IMR-90 (cell line): Measurements from ENCODE around the gene WHRN. TPM values are rescaled to one million over a fixed set of nuclear protein-coding genes. Genes with fewer than 3 reads are reported as not detected.
A peak's percentile ranks its signal among the peaks of the same experiment; 100 is the strongest.

ENCODE experiments used
- ATAC-seq: fragments of 200-7000 bp; cut with Tn5 transposase; 2 replicates; pipeline ENCODE4 v1.9.1; 2020; ENCODE audit warnings: low read depth, mild to moderate bottlenecking, moderate library complexity
- BruUV-seq: library from RNA; stranded (reverse); fragments of 400-500 nt; replicated peaks from 2 replicates; lab custom pipeline; 2021; lab: Mats Ljungman, UMichigan
- CTCF ChIA-PET: fragments of 300-600 bp; formaldehyde crosslinking; extraction: SDS; loops from one replicate; lab custom pipeline; 2021; ENCODE audit warnings: antibody characterized with exemption; lab: Yijun Ruan, JAX
- POLR2A ChIA-PET: fragments of 300-600 bp; sonication (Branson Sonifier 250); formaldehyde crosslinking; loops from one replicate; lab custom pipeline; 2022; ENCODE audit warnings: antibody characterized with exemption; ENCODE audit not compliant: unreplicated experiment; lab: Charles Lee
- DNase-seq: peaks from one replicate; pipeline ENCODE4 v3.0.0; 2013
- H2AFZ ChIP-seq: replicated peaks from 2 replicates; pipeline ENCODE3; 2013; ENCODE audit warnings: low read length, mild to moderate bottlenecking; ENCODE audit not compliant: poor library complexity
- H2AK5ac ChIP-seq: 2 replicates; pipeline ENCODE4 v1.6.1; 2013; ENCODE audit warnings: low read depth, low read length, inconsistent platforms
- H2AK9ac ChIP-seq: replicated peaks from 2 replicates; pipeline ENCODE3; 2013; ENCODE audit warnings: mild to moderate bottlenecking, low read depth, low read length, moderate library complexity; ENCODE audit not compliant: poor library complexity
- H2BK120ac ChIP-seq: 2 replicates; pipeline ENCODE4 v1.6.1; 2013; ENCODE audit warnings: low read depth, low read length, inconsistent platforms
- H2BK15ac ChIP-seq: 3 replicates; pipeline ENCODE4 v1.6.1; 2013; ENCODE audit warnings: low read depth, low read length, inconsistent platforms
- H2BK20ac ChIP-seq: 2 replicates; pipeline ENCODE4 v1.6.1; 2013; ENCODE audit warnings: low read depth, mild to moderate bottlenecking, inconsistent platforms, low read length, moderate library complexity
- H2BK5ac ChIP-seq: 2 replicates; pipeline ENCODE4 v1.6.1; 2013; ENCODE audit warnings: mild to moderate bottlenecking, low read depth, low read length, inconsistent platforms; ENCODE audit not compliant: poor library complexity, severe bottlenecking
- H3K14ac ChIP-seq: replicated peaks from 2 replicates; pipeline ENCODE4 v1.6.1; 2013; ENCODE audit warnings: low read depth, low read length, inconsistent platforms
- H3K18ac ChIP-seq: 2 replicates; pipeline ENCODE4 v1.6.1; 2013; ENCODE audit warnings: low read depth, low read length, control low read depth
- H3K23ac ChIP-seq: 2 replicates; pipeline ENCODE4 v1.6.1; 2013; ENCODE audit warnings: low read depth, low read length, inconsistent platforms
- H3K27ac ChIP-seq: 2 replicates; pipeline ENCODE4 v1.5.1; 2013; ENCODE audit warnings: mild to moderate bottlenecking, control low read depth, low read length; ENCODE audit not compliant: insufficient read depth
- H3K27me3 ChIP-seq: 2 replicates; pipeline ENCODE4 v1.6.1; 2013; ENCODE audit warnings: low read length; ENCODE audit not compliant: control insufficient read depth, insufficient read depth
- H3K36me3 ChIP-seq: 2 replicates; pipeline ENCODE4 v1.6.1; 2013; ENCODE audit warnings: low read length, mixed read lengths; ENCODE audit not compliant: control insufficient read depth, insufficient read depth
- H3K4ac ChIP-seq: 2 replicates; pipeline ENCODE4 v1.6.1; 2013; ENCODE audit warnings: low read depth, low read length, inconsistent platforms
- H3K4me1 ChIP-seq: 2 replicates; pipeline ENCODE4 v1.6.1; 2013; ENCODE audit warnings: low read length, mixed read lengths; ENCODE audit not compliant: control insufficient read depth, insufficient read depth
- H3K4me2 ChIP-seq: 2 replicates; pipeline ENCODE4 v1.6.1; 2013; ENCODE audit warnings: low read depth, mild to moderate bottlenecking, control low read depth, low read length, moderate library complexity
- H3K4me3 ChIP-seq: 2 replicates; pipeline ENCODE4 v1.5.1; 2013; ENCODE audit warnings: low read depth, mild to moderate bottlenecking, control low read depth, low read length, moderate library complexity; ENCODE audit not compliant: insufficient read depth
- H3K56ac ChIP-seq: 2 replicates; pipeline ENCODE4 v1.6.1; 2013; ENCODE audit warnings: low read length, inconsistent platforms; ENCODE audit not compliant: insufficient read depth; ENCODE audit errors: extremely low read depth
- H3K79me1 ChIP-seq, 2 experiments: 2 replicates each; pipeline ENCODE4 v1.6.1; 2013; ENCODE audit warnings: low read length in 2 of 2, inconsistent platforms in 1 of 2, low read depth in 1 of 2
- H3K9ac ChIP-seq: 2 replicates; pipeline ENCODE4 v1.6.1; 2013; ENCODE audit warnings: low read depth, low read length, control low read depth
- H3K9me1 ChIP-seq: 2 replicates; pipeline ENCODE4 v1.6.1; 2013; ENCODE audit warnings: low read length, inconsistent platforms; ENCODE audit not compliant: insufficient read depth
- H3K9me3 ChIP-seq: 2 replicates; pipeline ENCODE4 v1.6.1; 2013; ENCODE audit warnings: low read length; ENCODE audit not compliant: control insufficient read depth, insufficient read depth
- H4K20me1 ChIP-seq: 2 replicates; pipeline ENCODE4 v1.6.1; 2013; ENCODE audit warnings: low read length, inconsistent platforms; ENCODE audit not compliant: insufficient read depth
- H4K5ac ChIP-seq: 2 replicates; pipeline ENCODE4 v1.6.1; 2013; ENCODE audit warnings: mild to moderate bottlenecking, low read depth, low read length, control low read depth
- H4K8ac ChIP-seq, 2 experiments: 2 replicates each; pipeline ENCODE4 v1.6.1; 2013; ENCODE audit warnings: low read depth in 2 of 2, low read length in 2 of 2, control low read depth in 1 of 2, inconsistent platforms in 1 of 2
- H4K91ac ChIP-seq: 2 replicates; pipeline ENCODE4 v1.6.1; 2013; ENCODE audit warnings: low read depth, low read length, inconsistent platforms; ENCODE audit not compliant: insufficient read depth
- BHLHE40 ChIP-seq: fragments of 150-350 bp; IDR thresholded peaks from 2 replicates; pipeline ENCODE4 v1.6.1; 2016; ENCODE audit warnings: mild to moderate bottlenecking, low read depth, low read length
- CEBPB ChIP-seq: IDR thresholded peaks from 2 replicates; pipeline ENCODE4 v1.6.1; 2012; ENCODE audit warnings: low read depth, low read length, improper control_type of control experiment
- MAZ ChIP-seq: IDR thresholded peaks from 2 replicates; pipeline ENCODE4 v1.6.1; 2012; ENCODE audit warnings: low read depth, mild to moderate bottlenecking, low read length, improper control_type of control experiment, moderate library complexity, borderline replicate concordance
- MXI1 ChIP-seq: IDR thresholded peaks from 2 replicates; pipeline ENCODE4 v1.6.1; 2012; ENCODE audit warnings: low read depth, mild to moderate bottlenecking, low read length, moderate library complexity, borderline replicate concordance
- POLR2A ChIP-seq: IDR thresholded peaks from 2 replicates; pipeline ENCODE4 v1.6.1; 2012; ENCODE audit warnings: mild to moderate bottlenecking, low read depth, low read length
- RAD21 ChIP-seq: IDR thresholded peaks from 2 replicates; pipeline ENCODE4 v1.6.1; 2012; ENCODE audit warnings: low read length, improper control_type of control experiment
- RFX5 ChIP-seq: IDR thresholded peaks from 2 replicates; pipeline ENCODE4 v1.8.0; 2012; ENCODE audit warnings: low read depth, mild to moderate bottlenecking, low read length, moderate library complexity
- WGBS, 2 experiments: methylation state at CpG; one replicate each; pipeline versions ENCODE4 v1.1.5 to v1.1.7; 2013; ENCODE audit warnings: missing lambda C conversion rate in 2 of 2; ENCODE audit not compliant: insufficient read length in 1 of 2; ENCODE audit errors: extremely low coverage in 2 of 2; 5-methylcytosine and 5-hydroxymethylcytosine counted together
- dilution Hi-C: fragments of 300-500 bp; cut with HindIII; formaldehyde crosslinking; loops from one replicate; pipeline ENCODE4 v1.14.3; 2018; ENCODE audit warnings: low sequenced_read_pairs; ENCODE audit not compliant: unreplicated experiment
- in situ Hi-C: fragments of 300-500 bp; cut with MboI; formaldehyde crosslinking; loops from 3 replicates; pipeline ENCODE4 v1.14.3; 2019; ENCODE audit warnings: low sequenced_read_pairs, inconsistent platforms, mixed read lengths
- intact Hi-C: fragments of 100-400 bp; cut with micrococcal nuclease; formaldehyde crosslinking; loops from 2 replicates; pipeline ENCODE4 v1.10.0; 2022
- polyA plus RNA-seq, 3 experiments: library from polyadenylated mRNA; depleted of rRNA; stranded (reverse); fragments of >200 nt; gene quantifications; 2 replicates each; pipeline ENCODE4 v1.2.3, GENCODE V29; 2012; ENCODE audit warnings: low replicate concordance in 1 of 3
- total RNA-seq: library from RNA; depleted of rRNA; stranded (reverse); fragments of >200 nt; gene quantifications from 2 replicates; pipeline ENCODE4 v1.2.3, GENCODE V29; 2012
- TF ChIP-seq, protein P1 (sequence below): conservative IDR thresholded peaks from 2 replicates; pipeline ENCODE4 v1.5.1; 2012; ENCODE audit warnings: mild to moderate bottlenecking, low read depth, low read length, improper control_type of control experiment

The WHRN gene
- total and polyA plus RNA-seq, 2 of the 4 experiments (the other 2 are of a cell fraction), result 0.18 to 2.6 TPM

GRCh38 chr9:114397848-114398605 lies 107.2 kb downstream of the WHRN start:
- WGBS, 2 experiments, result 0% methylated on average over 15 of the region's 66 CpGs; no CpG with 5 or more reads in 1 of the 2 experiments
- peak overlapping the region; percentile 60; the same call in 1 of the 2 replicates for H4K91ac ChIP-seq
- ATAC-seq, result peak; percentile 97
- H2AK5ac ChIP-seq, result peak overlapping the region; percentile 69; the same call in 1 of the 2 replicates
- H3K4me2 ChIP-seq, result peak overlapping the region; percentile 81
- intact Hi-C loops (loop anchor here (2.0 kb wide), 1 partner anchor 59 kb away; no protein-coding TSS in a partner anchor), in situ Hi-C loops (no loop called here), dilution Hi-C loops (no loop called here)
- H3K9ac ChIP-seq, result peak overlapping the region; percentile 48
- no peak overlapping the region; the same call in 1 of the 2 replicates for H3K18ac ChIP-seq
- BruUV-seq, result no TSS peak
- peak overlapping the region; percentile 91 for H2AK9ac ChIP-seq
- H3K27me3 ChIP-seq, result no peaks in the 10 kb centered on the region
- H4K5ac ChIP-seq, result peak overlapping the region; percentile 9; the same call in 1 of the 2 replicates
- peak overlapping the region; percentile 70; the same call in 1 of the 2 replicates for H3K23ac ChIP-seq
- peak overlapping the region; percentile 28 for H3K27ac ChIP-seq
- H3K36me3 ChIP-seq, result no peaks in the 10 kb centered on the region
- no peak overlapping the region for H2BK5ac ChIP-seq
- TF ChIP-seq RFX5 (peak; percentile 15; the same call in 1 of the 2 replicates), MAZ (peak; percentile 48; the same call in 1 of the 2 replicates), CEBPB (peak; percentile 37), BHLHE40 (no peak), POLR2A (peak; percentile 55), RAD21 (no peak), MXI1 (peak; percentile 84)
- TF ChIP-seq, protein P1, sequence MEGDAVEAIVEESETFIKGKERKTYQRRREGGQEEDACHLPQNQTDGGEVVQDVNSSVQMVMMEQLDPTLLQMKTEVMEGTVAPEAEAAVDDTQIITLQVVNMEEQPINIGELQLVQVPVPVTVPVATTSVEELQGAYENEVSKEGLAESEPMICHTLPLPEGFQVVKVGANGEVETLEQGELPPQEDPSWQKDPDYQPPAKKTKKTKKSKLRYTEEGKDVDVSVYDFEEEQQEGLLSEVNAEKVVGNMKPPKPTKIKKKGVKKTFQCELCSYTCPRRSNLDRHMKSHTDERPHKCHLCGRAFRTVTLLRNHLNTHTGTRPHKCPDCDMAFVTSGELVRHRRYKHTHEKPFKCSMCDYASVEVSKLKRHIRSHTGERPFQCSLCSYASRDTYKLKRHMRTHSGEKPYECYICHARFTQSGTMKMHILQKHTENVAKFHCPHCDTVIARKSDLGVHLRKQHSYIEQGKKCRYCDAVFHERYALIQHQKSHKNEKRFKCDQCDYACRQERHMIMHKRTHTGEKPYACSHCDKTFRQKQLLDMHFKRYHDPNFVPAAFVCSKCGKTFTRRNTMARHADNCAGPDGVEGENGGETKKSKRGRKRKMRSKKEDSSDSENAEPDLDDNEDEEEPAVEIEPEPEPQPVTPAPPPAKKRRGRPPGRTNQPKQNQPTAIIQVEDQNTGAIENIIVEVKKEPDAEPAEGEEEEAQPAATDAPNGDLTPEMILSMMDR, result no peak
- H4K20me1 ChIP-seq, result no peaks in the 10 kb centered on the region
- peak overlapping the region; percentile 80 for H3K4ac ChIP-seq
- DNase-seq, result peak; percentile 86
- H3K9me1 ChIP-seq, result no peaks in the 10 kb centered on the region
- peaks cover 3 to 9% of the 10 kb centered on the region in 2 experiments; a peak in 1 of 4 replicates for H3K79me1 ChIP-seq
- CTCF ChIA-PET, result interaction anchor here (1.1 kb wide), 1 partner anchor 19 kb away, joined by 3 read pairs; no protein-coding TSS in a partner anchor
- H2BK120ac ChIP-seq, result peak overlapping the region; percentile 69
- peak overlapping the region; percentile 50 to 78; a peak in 2 of 4 replicates for H4K8ac ChIP-seq
- H3K56ac ChIP-seq, result no peak overlapping the region
- H2BK15ac ChIP-seq, result peak overlapping the region; percentile 20; the same call in 1 of the 3 replicates
- H3K9me3 ChIP-seq, result no peaks in the 10 kb centered on the region
- peak overlapping the region; percentile 20; the same call in 1 of the 2 replicates for H3K14ac ChIP-seq
- H3K4me1 ChIP-seq, result peaks cover 8% of the 10 kb centered on the region; the same call in 1 of the 2 replicates
- peak overlapping the region; percentile 96 for H2AFZ ChIP-seq
- H2BK20ac ChIP-seq, result peak overlapping the region; percentile 62; the same call in 1 of the 2 replicates
- POLR2A ChIA-PET, result interaction anchor here (0.6 kb wide), 2 partner anchors 11 to 277 kb away, joined by 3 to 4 read pairs; no protein-coding TSS in a partner anchor
- H3K4me3 ChIP-seq, result peak overlapping the region; percentile 81
